SU-DHL-6 (cell line): Measurements from ENCODE around the gene GPR141.

Source experiments
- EZH2phosphoT487 ChIP-seq: fragments of 200-600 bp; sonication (generic), shearing (Covaris generic); conservative IDR thresholded peaks from 2 replicates; pipeline ENCODE4 v1.6.1; 2018; ENCODE audit warnings: mild to moderate bottlenecking, antibody characterized with exemption, low read length, moderate library complexity, mixed read lengths
- TF ChIP-seq, protein P1 (sequence below): fragments of 200-600 bp; sonication (generic); IDR thresholded peaks from one replicate; pipeline ENCODE4 v1.5.1; 2017; ENCODE audit warnings: antibody characterized with exemption, mild to moderate bottlenecking, low read length, moderate library complexity; ENCODE audit not compliant: insufficient read depth, poor library complexity, severe bottlenecking

DNA sequence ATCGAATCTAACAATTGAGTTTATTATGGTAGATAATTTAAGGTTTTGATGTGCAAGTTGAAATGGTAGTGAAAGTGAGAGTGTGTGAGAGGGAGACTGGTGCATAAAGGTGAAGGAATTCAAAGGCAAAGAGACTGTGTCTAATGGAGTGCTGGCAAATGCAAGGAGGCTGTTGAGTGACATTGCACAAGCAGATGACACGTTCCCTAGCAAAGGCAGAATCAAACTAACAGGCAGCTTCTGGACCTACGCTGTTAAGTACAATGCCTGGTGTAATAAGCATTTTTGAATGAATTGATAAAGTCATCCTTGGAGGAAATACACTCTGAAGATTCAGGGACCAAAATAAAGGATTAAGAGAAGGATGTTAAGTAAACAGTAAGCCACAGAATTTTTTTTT lies 11.7 kb upstream of the GPR141 start:
- TF ChIP-seq, protein P1, sequence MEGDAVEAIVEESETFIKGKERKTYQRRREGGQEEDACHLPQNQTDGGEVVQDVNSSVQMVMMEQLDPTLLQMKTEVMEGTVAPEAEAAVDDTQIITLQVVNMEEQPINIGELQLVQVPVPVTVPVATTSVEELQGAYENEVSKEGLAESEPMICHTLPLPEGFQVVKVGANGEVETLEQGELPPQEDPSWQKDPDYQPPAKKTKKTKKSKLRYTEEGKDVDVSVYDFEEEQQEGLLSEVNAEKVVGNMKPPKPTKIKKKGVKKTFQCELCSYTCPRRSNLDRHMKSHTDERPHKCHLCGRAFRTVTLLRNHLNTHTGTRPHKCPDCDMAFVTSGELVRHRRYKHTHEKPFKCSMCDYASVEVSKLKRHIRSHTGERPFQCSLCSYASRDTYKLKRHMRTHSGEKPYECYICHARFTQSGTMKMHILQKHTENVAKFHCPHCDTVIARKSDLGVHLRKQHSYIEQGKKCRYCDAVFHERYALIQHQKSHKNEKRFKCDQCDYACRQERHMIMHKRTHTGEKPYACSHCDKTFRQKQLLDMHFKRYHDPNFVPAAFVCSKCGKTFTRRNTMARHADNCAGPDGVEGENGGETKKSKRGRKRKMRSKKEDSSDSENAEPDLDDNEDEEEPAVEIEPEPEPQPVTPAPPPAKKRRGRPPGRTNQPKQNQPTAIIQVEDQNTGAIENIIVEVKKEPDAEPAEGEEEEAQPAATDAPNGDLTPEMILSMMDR = no peak
- no peak for TF ChIP-seq EZH2phosphoT487
